Sigmoid colon (tissue), 7 donors: ENCODE data around the gene UGT1A7. TPM values are rescaled to one million over a fixed set of nuclear protein-coding genes. Genes with fewer than 3 reads are reported as not detected.

Source experiments
- DNase-seq: peaks from one replicate; pipeline ENCODE4 v3.0.0-alpha.2; 2019
- H3K27ac ChIP-seq, 4 donors: fragments of 200-600 bp; sonication (generic); one replicate each; pipeline ENCODE4 v1.5.1; 2016 to 2019; ENCODE audit warnings: mild to moderate bottlenecking in 1 of 4
- H3K27me3 ChIP-seq, 3 donors: fragments of 200-600 bp; sonication (generic); one replicate each; pipeline ENCODE4 v1.5.1; 2019; ENCODE audit warnings: mild to moderate bottlenecking in 1 of 3
- H3K36me3 ChIP-seq, 4 donors: fragments of 200-600 bp; sonication (generic); one replicate each; pipeline ENCODE4 v1.5.1; 2016 to 2019
- H3K4me1 ChIP-seq, 4 donors: fragments of 200-600 bp; sonication (generic); one replicate each; pipeline ENCODE4 v1.5.1; 2017 to 2019
- H3K4me3 ChIP-seq, 4 donors: fragments of 200-600 bp; sonication (generic); one replicate each; pipeline ENCODE4 v1.5.1; 2017 to 2019; ENCODE audit warnings: mild to moderate bottlenecking in 2 of 4, moderate library complexity in 1 of 4
- H3K9me3 ChIP-seq, 4 donors: fragments of 200-600 bp in 3 of 4; sonication (generic) in 3 of 4; one replicate each; pipeline versions ENCODE4 v1.5.1 to v1.6.1; 2013 to 2019
- CTCF ChIP-seq, 4 experiments: fragments of 450-650 bp in 3 of 4; fragments of 200-600 bp in 1 of 4; IDR thresholded peaks; one replicate each; pipeline ENCODE4 v1.5.1; 2016 to 2019; ENCODE audit warnings: antibody characterized with exemption in 4 of 4, mild to moderate bottlenecking in 3 of 4, moderate library complexity in 2 of 4
- EP300 ChIP-seq, 4 donors: sonication (generic); formaldehyde crosslinking; IDR thresholded peaks; one replicate each; pipeline ENCODE4 v1.6.1; 2017; ENCODE audit warnings: antibody characterized with exemption in 4 of 4
- POLR2A ChIP-seq, 2 donors: fragments of 450-650 bp; IDR thresholded peaks; one replicate each; pipeline ENCODE4 v1.6.1; 2016; ENCODE audit warnings: antibody characterized with exemption in 2 of 2, mild to moderate bottlenecking in 2 of 2, moderate library complexity in 2 of 2
- POLR2AphosphoS5 ChIP-seq, 4 donors: sonication (generic); formaldehyde crosslinking; IDR thresholded peaks; one replicate each; pipeline ENCODE4 v1.6.1; 2017; ENCODE audit warnings: antibody characterized with exemption in 4 of 4
- WGBS, 2 donors: extraction: QIAGEN DNeasy Blood & Tissue Kit; methylation state at CpG; one replicate each; pipeline ENCODE4 v1.1.7; 2013; 5-methylcytosine and 5-hydroxymethylcytosine counted together
- intact Hi-C: fragments of 100-400 bp; cut with DNase I; formaldehyde crosslinking; loops from one replicate; pipeline ENCODE4 v1.15.1; 2023
- polyA plus RNA-seq, 3 donors: library from polyadenylated mRNA; stranded (reverse); fragments of 200-250 nt; gene quantifications; one replicate each; pipeline ENCODE4 v1.2.3, GENCODE V29; 2013
- total RNA-seq, 4 donors: library from RNA; depleted of rRNA; stranded (reverse); fragments of >200 nt; gene quantifications; one replicate each; pipeline ENCODE4 v1.1.0, GENCODE V29; 2016
- donor health status: healthy with polysubstance abuse.
- donor health status: Bipolar disorder and iron deficiency.
- donor health status: healthy.

UGT1A7 gene
- total and polyA plus RNA-seq, 7 donors, result 0.66 TPM; not detected in 6

DNA sequence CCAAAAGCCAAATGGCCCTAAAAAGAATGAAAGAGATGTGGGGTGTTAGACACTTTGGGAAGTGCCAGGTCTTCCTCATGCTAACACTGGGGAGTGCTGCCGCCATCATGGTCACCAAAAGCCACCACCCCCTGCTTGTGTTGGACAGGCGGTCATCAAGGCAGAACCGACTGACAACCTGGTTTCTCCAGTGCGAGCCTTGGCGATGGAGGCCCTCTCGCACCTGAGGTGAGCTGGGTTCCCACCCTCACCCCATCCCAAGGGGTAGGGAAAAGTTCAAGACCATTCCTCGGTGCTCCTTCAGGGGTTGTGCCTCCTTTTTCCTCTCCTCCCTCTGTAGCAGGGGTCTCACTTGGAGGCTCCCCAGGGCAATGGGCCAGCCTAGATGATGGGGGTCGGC, 130.0 kb downstream of the UGT1A7 start:
- Histone ChIP-seq H3K27me3 (peaks cover 0 to 5% (median 0%) of the 10 kb centered on the region in 3 donors), H3K4me3 (no peak overlapping the region), H3K9me3 (peaks cover 0 to 1% (median 0%) of the 10 kb centered on the region in 4 donors), H3K4me1 (no peaks in the 10 kb centered on the region), H3K36me3 (no peaks in the 10 kb centered on the region), H3K27ac (no peak overlapping the region)
- WGBS, 2 donors, result 90 to 93% methylated on average over 8 of the region's 8 CpGs
- TF ChIP-seq CTCF (IDR thresholded peaks at IDR 0.05), result no peak
- TF ChIP-seq POLR2A (IDR thresholded peaks at IDR 0.05), result no peak
- TF ChIP-seq POLR2AphosphoS5 (IDR thresholded peaks at IDR 0.05), result no peak
- no peak for TF ChIP-seq EP300 (IDR thresholded peaks at IDR 0.05)
- peak; percentile 37 for DNase-seq
- intact Hi-C loops, result no loop called here

- 83 to 93% methylated on average over 3 of the region's 3 CpGs for WGBS, 2 donors
- Histone ChIP-seq H3K36me3 (no peaks in the 10 kb centered on the region), H3K27ac (no peak overlapping the region), H3K9me3 (peaks cover 0 to 1% (median 0%) of the 10 kb centered on the region in 4 donors), H3K4me3 (no peak overlapping the region), H3K27me3 (peaks cover 0 to 5% (median 0%) of the 10 kb centered on the region in 3 donors), H3K4me1 (no peaks in the 10 kb centered on the region)
- peak; percentile 44 for DNase-seq
- intact Hi-C loops, result no loop called here
- TF ChIP-seq POLR2AphosphoS5 (IDR thresholded peaks at IDR 0.05), result no peak
- no peak for TF ChIP-seq CTCF (IDR thresholded peaks at IDR 0.05)
- no peak for TF ChIP-seq EP300 (IDR thresholded peaks at IDR 0.05)
- no peak for TF ChIP-seq POLR2A (IDR thresholded peaks at IDR 0.05)
These were observed 131.7 kb downstream of the UGT1A7 start for GRCh38 chr2:233813236-233814055.

GRCh38 chr2:233814056-233814835, 132.5 kb downstream of the UGT1A7 start:
- Histone ChIP-seq H3K4me1 (no peaks in the 10 kb centered on the region), H3K36me3 (no peaks in the 10 kb centered on the region), H3K9me3 (peaks cover 0 to 1% (median 0%) of the 10 kb centered on the region in 4 donors), H3K27me3 (no peaks in the 10 kb centered on the region), H3K4me3 (no peak overlapping the region), H3K27ac (no peak overlapping the region)
- TF ChIP-seq POLR2A (IDR thresholded peaks at IDR 0.05), result no peak
- TF ChIP-seq POLR2AphosphoS5 (IDR thresholded peaks at IDR 0.05), result no peak
- no peak for TF ChIP-seq CTCF (IDR thresholded peaks at IDR 0.05)
- TF ChIP-seq EP300 (IDR thresholded peaks at IDR 0.05), result no peak
- intact Hi-C loops, result no loop called here
- 83 to 89% methylated on average over 2 of the region's 2 CpGs for WGBS, 2 donors
- DNase-seq, result peak; percentile 29

DNA sequence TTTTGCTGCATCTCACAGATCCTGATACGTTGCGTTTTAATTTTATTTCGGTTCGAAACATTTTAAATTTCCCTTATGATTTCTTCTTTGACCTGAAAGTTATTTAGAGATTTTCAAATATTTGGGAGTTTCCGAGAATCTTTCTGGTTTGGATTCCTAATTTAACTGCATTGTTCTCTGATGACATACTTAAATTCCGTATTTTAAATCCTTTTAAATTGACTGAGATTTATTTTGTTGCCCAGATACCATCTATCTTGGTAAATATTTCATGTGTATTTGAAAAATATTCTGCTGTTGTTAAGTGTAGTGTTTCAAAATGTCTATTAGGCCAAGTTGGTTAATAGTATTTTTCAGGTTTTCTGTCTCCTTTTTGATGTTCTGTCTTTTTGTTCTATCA, 134.2 kb downstream of the UGT1A7 start:
- Histone ChIP-seq H3K36me3 (no peaks in the 10 kb centered on the region), H3K9me3 (peaks cover 0 to 1% (median 0%) of the 10 kb centered on the region in 4 donors), H3K27me3 (no peaks in the 10 kb centered on the region), H3K27ac (no peak overlapping the region), H3K4me3 (no peak overlapping the region), H3K4me1 (no peaks in the 10 kb centered on the region)
- intact Hi-C loops, result no loop called here
- TF ChIP-seq EP300 (IDR thresholded peaks at IDR 0.05) (no peak), CTCF (IDR thresholded peaks at IDR 0.05) (no peak), POLR2A (IDR thresholded peaks at IDR 0.05) (no peak), POLR2AphosphoS5 (IDR thresholded peaks at IDR 0.05) (no peak)
- no peak for DNase-seq
- WGBS, 2 donors, result 93% methylated on average over 6 of the region's 6 CpGs
